Neutrophil (primary cell): ENCODE measurements around the gene TRERF1.

ENCODE experiments used
- H3K27ac ChIP-seq: fragments of 200-600 bp; sonication (generic); 2 replicates; pipeline ENCODE4 v1.5.1; 2016; ENCODE audit warnings: mild to moderate bottlenecking, moderate library complexity
- H3K27me3 ChIP-seq: fragments of 200-600 bp; sonication (generic); 2 replicates; pipeline ENCODE4 v1.6.0; 2016; ENCODE audit warnings: mild to moderate bottlenecking
- H3K36me3 ChIP-seq: fragments of 200-600 bp; sonication (generic); 2 replicates; pipeline ENCODE4 v1.5.1; 2017
- H3K4me1 ChIP-seq, 2 experiments: fragments of 200-600 bp in 1 of 2; sonication (generic) in 1 of 2; 1 replicate in 1 of 2; 2 replicates in 1 of 2; pipeline versions ENCODE4 v1.5.1 to v1.6.1; 2013 to 2016; ENCODE audit warnings: low read depth in 1 of 2, low read length in 1 of 2, mild to moderate bottlenecking in 1 of 2, moderate library complexity in 1 of 2; ENCODE audit not compliant: control insufficient read depth in 1 of 2, insufficient read depth in 1 of 2
- H3K4me3 ChIP-seq, 2 experiments: fragments of 200-600 bp in 1 of 2; sonication (generic) in 1 of 2; 1 replicate in 1 of 2; 2 replicates in 1 of 2; pipeline ENCODE4 v1.5.1; 2013 to 2016; ENCODE audit warnings: low read depth in 1 of 2, low read length in 1 of 2, mild to moderate bottlenecking in 1 of 2, moderate library complexity in 1 of 2
- H3K9me3 ChIP-seq: fragments of 200-600 bp; sonication (generic); 2 replicates; pipeline ENCODE4 v1.5.1; 2016
- TF ChIP-seq, protein P1 (sequence below): fragments of 200-600 bp; sonication (generic); IDR thresholded peaks from 2 replicates; pipeline ENCODE4 v1.5.1; 2016; ENCODE audit warnings: antibody characterized with exemption

TRERF1 gene

GRCh38 chr6:42276034-42276890 lies 175.5 kb downstream of the TRERF1 start:
- no peaks in the 10 kb centered on the region for H3K9me3 ChIP-seq
- no peaks in the 10 kb centered on the region for H3K27me3 ChIP-seq
- H3K27ac ChIP-seq, result no peak overlapping the region
- peaks cover 30 to 31% of the 10 kb centered on the region in 2 experiments for H3K4me1 ChIP-seq
- TF ChIP-seq, protein P1, sequence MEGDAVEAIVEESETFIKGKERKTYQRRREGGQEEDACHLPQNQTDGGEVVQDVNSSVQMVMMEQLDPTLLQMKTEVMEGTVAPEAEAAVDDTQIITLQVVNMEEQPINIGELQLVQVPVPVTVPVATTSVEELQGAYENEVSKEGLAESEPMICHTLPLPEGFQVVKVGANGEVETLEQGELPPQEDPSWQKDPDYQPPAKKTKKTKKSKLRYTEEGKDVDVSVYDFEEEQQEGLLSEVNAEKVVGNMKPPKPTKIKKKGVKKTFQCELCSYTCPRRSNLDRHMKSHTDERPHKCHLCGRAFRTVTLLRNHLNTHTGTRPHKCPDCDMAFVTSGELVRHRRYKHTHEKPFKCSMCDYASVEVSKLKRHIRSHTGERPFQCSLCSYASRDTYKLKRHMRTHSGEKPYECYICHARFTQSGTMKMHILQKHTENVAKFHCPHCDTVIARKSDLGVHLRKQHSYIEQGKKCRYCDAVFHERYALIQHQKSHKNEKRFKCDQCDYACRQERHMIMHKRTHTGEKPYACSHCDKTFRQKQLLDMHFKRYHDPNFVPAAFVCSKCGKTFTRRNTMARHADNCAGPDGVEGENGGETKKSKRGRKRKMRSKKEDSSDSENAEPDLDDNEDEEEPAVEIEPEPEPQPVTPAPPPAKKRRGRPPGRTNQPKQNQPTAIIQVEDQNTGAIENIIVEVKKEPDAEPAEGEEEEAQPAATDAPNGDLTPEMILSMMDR, result no peak
- no peaks in the 10 kb centered on the region for H3K36me3 ChIP-seq
- no peak overlapping the region for H3K4me3 ChIP-seq

GRCh38 chr6:42275376-42276033 lies 176.2 kb downstream of the TRERF1 start:
- TF ChIP-seq, protein P1, result no peak
- Histone ChIP-seq H3K4me3 (no peak overlapping the region), H3K36me3 (no peaks in the 10 kb centered on the region), H3K27ac (no peak overlapping the region), H3K9me3 (no peaks in the 10 kb centered on the region), H3K4me1 (peaks cover 23 to 26% of the 10 kb centered on the region in 2 experiments), H3K27me3 (no peaks in the 10 kb centered on the region)

GRCh38 chr6:42274898-42275297 lies 176.8 kb downstream of the TRERF1 start:
- H3K4me1 ChIP-seq, result peaks cover 17 to 22% of the 10 kb centered on the region in 2 experiments
- no peaks in the 10 kb centered on the region for H3K9me3 ChIP-seq
- no peaks in the 10 kb centered on the region for H3K27me3 ChIP-seq
- H3K27ac ChIP-seq, result no peak overlapping the region
- TF ChIP-seq, protein P1, result no peak
- H3K36me3 ChIP-seq, result no peaks in the 10 kb centered on the region
- H3K4me3 ChIP-seq, result no peak overlapping the region

- Histone ChIP-seq H3K36me3 (peaks cover 17% of the 10 kb centered on the region), H3K27me3 (no peaks in the 10 kb centered on the region), H3K9me3 (no peaks in the 10 kb centered on the region), H3K27ac (no peak overlapping the region), H3K4me1 (no peaks in the 10 kb centered on the region), H3K4me3 (no peak overlapping the region)
- TF ChIP-seq, protein P1, result no peak
Measured at GRCh38 chr6:42271834-42272805, 179.6 kb downstream of the TRERF1 start.

- Histone ChIP-seq H3K9me3 (no peaks in the 10 kb centered on the region), H3K27me3 (no peaks in the 10 kb centered on the region), H3K4me1 (no peaks in the 10 kb centered on the region), H3K36me3 (peaks cover 17% of the 10 kb centered on the region), H3K27ac (no peak overlapping the region), H3K4me3 (no peak overlapping the region)
- TF ChIP-seq, protein P1, result no peak
Measured at GRCh38 chr6:42269974-42270510, 181.7 kb downstream of the TRERF1 start.
